AG10803 (cell line): ENCODE results near the gene HMX1.

Experiments used
- DNase-seq: peaks from one replicate; pipeline ENCODE4 v3.0.0; 2010; ENCODE audit warnings: low read depth
- H3K4me3 ChIP-seq: 2 replicates; pipeline ENCODE4 v1.5.1; 2011; ENCODE audit warnings: mild to moderate bottlenecking, low read length, control low read depth
- TF ChIP-seq, protein P1 (sequence below): conservative IDR thresholded peaks from 2 replicates; pipeline ENCODE4 v1.5.1; 2011; ENCODE audit warnings: mild to moderate bottlenecking, low read length, control low read depth, inconsistent platforms

HMX1 gene

DNA sequence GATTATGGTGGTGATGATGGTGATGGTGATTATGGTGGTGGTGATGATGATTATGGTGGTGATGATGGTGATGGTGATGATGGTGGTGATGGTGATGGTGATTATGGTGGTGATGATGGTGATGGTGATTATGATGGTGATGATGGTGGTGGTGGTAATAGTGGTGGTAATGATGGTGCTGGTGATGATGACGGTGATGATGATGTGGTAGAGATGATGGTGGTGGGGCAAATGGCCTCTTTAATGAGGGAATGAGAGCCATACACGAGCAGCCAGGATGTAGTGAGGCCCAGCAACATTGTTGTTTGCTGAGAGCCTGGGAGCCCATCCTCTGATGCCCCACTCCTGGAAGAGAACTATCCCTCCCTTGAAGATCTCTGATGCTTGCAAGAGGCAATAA, 29.0 kb downstream of the HMX1 start:
- TF ChIP-seq, protein P1, sequence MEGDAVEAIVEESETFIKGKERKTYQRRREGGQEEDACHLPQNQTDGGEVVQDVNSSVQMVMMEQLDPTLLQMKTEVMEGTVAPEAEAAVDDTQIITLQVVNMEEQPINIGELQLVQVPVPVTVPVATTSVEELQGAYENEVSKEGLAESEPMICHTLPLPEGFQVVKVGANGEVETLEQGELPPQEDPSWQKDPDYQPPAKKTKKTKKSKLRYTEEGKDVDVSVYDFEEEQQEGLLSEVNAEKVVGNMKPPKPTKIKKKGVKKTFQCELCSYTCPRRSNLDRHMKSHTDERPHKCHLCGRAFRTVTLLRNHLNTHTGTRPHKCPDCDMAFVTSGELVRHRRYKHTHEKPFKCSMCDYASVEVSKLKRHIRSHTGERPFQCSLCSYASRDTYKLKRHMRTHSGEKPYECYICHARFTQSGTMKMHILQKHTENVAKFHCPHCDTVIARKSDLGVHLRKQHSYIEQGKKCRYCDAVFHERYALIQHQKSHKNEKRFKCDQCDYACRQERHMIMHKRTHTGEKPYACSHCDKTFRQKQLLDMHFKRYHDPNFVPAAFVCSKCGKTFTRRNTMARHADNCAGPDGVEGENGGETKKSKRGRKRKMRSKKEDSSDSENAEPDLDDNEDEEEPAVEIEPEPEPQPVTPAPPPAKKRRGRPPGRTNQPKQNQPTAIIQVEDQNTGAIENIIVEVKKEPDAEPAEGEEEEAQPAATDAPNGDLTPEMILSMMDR = no peak
- no peak for DNase-seq
- no peak overlapping the region for H3K4me3 ChIP-seq

DNA sequence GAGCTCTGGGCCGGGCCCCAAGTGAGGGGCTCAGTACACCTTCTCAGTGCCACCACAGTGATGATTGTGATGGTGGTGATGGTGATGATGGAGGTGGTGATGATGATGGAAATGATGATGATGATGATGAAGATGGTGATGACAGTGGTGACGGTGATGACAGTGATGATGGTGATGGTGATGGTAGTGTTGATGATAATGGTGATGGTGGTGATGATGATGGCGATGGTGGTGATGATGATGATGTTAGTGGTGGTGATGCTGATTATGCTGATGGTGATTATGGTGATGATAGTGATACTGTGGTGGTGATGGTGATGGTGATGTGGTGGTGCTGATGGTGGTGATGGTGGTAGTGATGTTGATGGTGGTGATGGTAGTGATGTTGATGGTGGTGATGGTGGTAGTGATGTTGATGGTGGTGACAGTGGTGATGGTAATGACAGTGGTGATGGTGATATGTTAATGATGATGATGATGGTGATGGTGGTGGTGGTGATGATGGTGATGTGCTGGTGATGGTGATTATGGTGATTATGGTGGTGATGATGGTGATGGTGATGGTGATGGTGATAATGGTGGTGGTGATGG, 29.9 kb downstream of the HMX1 start:
- no peak overlapping the region for H3K4me3 ChIP-seq

DNA sequence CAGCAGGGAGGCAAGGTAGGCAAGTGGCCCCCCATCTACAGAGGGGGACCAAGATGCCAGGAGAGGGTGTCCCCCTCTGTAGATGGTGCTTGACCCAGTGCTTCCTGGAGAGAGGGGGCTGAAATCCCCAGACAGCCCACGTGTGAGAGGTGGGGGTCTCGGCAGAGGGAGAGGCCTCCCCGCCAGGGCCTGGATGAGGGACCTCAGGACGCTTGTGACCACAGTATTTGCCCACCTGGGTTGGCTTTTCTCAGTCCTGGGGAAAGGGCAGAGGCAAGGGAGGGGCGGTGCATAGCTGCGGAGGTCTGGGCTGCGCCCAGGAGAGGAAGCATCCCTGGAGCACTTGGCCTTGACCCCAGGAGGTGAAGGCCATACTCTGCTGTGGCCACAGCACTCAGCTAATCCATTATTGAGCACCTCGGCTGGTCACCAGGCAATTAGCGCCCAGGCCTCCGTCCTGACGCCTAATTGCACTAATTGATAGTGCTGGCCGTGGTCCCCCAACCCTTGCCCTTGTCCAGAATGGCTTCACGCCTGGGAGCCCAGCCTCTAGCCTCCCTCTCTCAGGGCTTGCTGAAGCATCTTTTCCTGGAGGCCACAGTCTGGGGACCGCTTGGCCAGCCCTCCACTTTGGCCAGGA, 30.7 kb downstream of the HMX1 start:
- no peak for DNase-seq
- TF ChIP-seq, protein P1 = no peak
- no peak overlapping the region for H3K4me3 ChIP-seq

More for the DNA sequence above, 29.9 kb downstream of the HMX1 start:
- no peak for DNase-seq
- TF ChIP-seq, protein P1 = no peak

DNA sequence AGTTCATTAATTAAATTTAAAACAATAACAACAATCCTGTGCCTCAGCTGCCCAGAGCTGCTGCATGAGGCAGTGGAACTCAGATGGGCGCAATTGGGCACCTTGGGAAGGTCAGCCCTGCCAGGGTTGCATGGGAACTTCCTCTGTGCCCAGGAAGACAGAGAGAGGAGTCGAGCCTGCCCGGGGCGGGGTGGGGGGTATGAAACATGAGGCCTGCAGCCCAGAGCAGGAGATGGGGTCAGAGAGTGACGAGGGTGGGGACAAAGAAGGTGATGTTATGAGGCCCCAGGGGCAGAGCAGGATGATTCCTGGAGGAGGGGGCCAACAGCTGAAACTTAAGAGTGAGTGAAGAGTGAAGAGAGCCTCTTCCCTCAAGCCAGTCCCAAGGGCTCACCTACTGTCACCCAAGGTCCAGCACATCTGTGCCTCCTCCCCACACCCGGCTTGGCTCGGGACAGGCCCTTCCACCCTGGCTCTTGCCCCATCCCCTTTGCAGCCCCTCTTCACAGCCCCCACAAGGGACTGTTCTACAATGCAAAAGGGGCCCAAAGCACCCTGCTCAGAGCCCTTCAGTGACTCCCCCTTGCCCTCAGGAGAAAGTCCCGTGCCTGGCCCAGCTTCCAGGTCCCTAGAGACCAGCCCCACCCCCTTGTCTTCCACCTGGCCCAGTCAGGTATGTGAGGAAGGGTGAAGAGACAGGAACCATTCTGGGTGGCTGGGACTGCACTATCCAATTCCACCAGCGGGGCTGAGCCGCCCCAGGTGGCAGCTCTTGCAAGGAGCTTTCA, 31.4 kb downstream of the HMX1 start:
- TF ChIP-seq, protein P1 = no peak
- no peak for DNase-seq
- H3K4me3 ChIP-seq = no peak overlapping the region

DNA sequence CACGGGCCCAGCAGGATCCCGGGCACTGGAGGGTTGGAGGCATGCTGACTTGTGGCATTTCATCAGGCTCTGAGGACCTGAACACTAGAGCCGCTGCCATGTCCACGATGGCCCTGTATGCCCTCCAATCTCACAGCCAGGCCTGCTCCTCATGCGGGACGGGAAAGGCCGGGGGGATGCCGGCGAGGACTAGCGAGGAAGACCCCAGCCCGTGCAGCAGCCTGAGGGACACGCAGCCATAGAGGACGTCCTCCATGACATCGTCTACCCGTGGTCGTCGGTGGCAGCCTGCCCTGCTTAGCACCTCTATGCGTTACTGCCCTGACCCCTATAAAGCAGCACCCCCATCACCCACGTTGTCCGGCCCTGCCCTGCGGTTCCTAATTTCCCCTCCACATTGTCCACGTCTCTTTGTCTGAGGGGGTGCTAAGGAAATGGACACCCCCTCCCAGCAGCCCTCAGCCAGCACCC, 32.6 kb downstream of the HMX1 start:
- DNase-seq = no peak
- TF ChIP-seq, protein P1 = no peak
- H3K4me3 ChIP-seq = no peak overlapping the region

DNA sequence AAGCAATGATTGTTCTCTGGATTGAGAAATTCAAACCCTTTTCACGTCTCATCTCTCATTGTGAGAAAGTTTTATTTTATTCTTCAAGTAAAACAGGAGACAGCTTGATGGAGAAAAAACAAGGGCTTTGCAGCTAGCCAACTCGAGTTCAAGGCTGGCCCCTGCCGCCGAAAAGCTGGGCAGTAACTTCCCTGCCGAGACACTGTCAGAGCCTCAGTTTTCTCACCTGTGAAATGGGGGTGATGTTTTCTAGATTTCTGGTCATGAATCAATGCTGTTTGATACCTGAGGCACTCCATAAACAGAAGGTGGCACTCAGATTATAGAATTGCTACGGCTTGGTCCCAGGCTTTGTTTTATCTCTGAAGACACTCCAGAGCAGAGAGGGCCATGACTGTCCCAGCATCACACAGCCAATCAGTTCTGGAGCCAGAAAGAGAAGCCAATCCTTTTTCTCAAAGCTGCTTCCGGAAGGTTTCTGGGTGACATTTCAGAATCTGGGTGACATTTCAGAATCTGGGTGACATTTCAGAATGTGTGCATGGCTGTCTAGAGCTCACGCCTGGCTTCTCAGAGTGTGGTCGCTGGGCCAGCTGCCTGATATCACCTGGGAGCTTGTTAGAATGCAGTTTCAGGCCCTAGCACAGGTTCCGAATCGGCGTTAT, 33.2 kb downstream of the HMX1 start:
- DNase-seq = no peak

More for the DNA sequence above, 33.2 kb downstream of the HMX1 start:
- no peak overlapping the region for H3K4me3 ChIP-seq
- TF ChIP-seq, protein P1 = no peak
